22Rv1 (cell line): ENCODE data around the gene PACRG.

ENCODE experiments used
- ZFX ChIP-seq: fragments of 450-650 bp; IDR thresholded peaks from 2 replicates; pipeline ENCODE4 v1.6.1; 2017; ENCODE audit warnings: antibody characterized with exemption, borderline replicate concordance
- TF ChIP-seq, protein P1 (sequence below): fragments of 450-650 bp; IDR thresholded peaks from 2 replicates; pipeline ENCODE4 v1.5.1; 2017; ENCODE audit warnings: mild to moderate bottlenecking

DNA sequence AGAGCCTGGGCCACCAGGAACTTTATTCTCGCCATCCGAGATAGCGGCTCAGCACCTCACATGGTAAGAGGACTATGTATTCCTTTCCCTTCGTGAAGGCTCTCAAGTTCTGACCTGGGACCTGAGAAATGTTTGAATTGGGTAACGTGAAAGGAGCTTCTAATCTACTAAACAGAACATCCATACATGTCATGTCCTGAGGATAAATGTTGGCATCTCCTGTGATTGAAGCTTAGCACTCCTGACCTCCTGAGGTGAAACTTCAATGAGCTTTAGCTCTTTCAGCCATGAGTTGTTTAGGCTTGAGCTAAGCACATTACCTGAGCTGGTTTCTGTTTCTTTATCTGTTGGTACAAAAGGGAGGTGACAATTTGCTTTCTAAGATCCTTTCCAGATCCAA is 280.9 kb downstream of the PACRG start:
- TF ChIP-seq, protein P1, sequence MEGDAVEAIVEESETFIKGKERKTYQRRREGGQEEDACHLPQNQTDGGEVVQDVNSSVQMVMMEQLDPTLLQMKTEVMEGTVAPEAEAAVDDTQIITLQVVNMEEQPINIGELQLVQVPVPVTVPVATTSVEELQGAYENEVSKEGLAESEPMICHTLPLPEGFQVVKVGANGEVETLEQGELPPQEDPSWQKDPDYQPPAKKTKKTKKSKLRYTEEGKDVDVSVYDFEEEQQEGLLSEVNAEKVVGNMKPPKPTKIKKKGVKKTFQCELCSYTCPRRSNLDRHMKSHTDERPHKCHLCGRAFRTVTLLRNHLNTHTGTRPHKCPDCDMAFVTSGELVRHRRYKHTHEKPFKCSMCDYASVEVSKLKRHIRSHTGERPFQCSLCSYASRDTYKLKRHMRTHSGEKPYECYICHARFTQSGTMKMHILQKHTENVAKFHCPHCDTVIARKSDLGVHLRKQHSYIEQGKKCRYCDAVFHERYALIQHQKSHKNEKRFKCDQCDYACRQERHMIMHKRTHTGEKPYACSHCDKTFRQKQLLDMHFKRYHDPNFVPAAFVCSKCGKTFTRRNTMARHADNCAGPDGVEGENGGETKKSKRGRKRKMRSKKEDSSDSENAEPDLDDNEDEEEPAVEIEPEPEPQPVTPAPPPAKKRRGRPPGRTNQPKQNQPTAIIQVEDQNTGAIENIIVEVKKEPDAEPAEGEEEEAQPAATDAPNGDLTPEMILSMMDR = no peak
- TF ChIP-seq ZFX = no peak
